ENCODE measurements around the gene ANO1.

Gene ANO1

DNA sequence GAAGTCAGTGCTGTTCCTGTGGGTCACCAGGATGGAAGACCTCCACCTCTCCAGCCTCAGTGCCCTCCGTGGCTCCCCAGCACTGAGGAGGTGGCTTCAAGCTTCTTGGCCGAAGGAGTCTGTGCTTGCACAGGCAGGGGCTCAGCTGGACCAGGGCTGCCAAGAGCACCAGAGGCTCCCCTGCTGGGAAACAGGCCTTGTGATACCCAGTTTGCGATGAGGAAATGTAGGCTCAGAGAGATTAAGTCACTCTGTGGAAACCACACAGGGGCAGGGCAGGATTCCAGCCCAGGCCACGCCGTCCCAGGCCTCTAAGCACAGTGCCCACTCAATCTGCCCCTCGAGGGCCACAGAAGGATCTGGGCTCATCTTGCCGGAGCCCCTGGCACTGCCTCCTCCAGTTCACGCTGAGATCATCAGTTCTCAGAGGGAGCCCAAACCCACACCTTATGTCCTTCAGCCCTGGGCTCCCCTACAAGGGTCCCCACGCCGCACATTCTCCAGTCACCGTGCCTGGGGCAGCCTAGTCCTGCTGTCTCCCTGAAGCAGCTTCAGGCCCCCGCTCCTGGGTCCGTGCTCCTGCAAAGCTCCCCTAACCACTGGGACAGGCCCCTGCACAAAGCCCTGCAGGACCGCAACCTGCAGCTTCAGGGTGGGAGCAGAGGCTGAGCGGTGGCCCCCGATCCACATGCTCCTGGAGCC, 21.6 kb downstream of the ANO1 start:
- DNase-seq = no peak

DNA sequence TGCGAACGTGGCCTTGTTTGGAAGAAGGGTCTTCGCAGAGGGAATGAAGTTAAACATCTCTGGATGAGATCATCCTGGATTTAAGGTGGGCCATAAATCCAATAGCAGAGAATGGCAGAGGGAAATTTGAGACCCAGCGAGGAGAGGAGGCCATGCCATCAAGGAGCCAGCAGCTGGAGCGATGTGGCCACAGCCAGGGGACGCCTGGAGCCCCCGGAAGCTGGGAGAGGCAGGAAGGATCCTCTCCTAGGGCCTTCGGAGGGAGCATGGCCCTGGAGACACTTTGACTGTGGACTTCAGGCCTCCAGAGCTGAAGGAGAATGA, 22.1 kb downstream of the ANO1 start:
- no peak for DNase-seq

DNA sequence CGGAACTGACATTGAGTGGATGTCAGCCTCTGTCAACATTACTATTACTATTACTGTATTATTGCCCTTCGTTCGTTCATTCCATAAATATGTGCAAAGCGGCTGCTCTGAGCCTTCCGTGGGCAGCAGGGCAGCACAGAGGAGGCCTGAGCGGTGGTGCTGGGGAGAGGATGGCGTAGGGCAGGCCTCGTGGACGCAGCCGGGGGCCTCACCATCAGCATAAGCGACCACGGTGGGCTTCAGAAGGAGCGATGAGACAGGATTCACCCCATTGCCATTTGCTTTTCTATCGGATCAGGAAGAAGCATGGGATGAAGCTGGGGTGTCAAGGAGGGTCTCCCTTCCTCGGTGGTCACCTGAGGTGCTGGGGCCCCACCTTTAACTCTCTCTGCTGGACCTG, 22.7 kb downstream of the ANO1 start:
- DNase-seq = no peak

- no peak for DNase-seq
Measured at GRCh38 chr11:70103256-70103975, 25.3 kb downstream of the ANO1 start.

GRCh38 chr11:70104419-70104818, 26.3 kb downstream of the ANO1 start:
- DNase-seq = no peak

- no peak for DNase-seq
Measured at GRCh38 chr11:70104961-70105360, 26.8 kb downstream of the ANO1 start.

GRCh38 chr11:70105369-70105754, 27.2 kb downstream of the ANO1 start:
- DNase-seq = no peak

DNA sequence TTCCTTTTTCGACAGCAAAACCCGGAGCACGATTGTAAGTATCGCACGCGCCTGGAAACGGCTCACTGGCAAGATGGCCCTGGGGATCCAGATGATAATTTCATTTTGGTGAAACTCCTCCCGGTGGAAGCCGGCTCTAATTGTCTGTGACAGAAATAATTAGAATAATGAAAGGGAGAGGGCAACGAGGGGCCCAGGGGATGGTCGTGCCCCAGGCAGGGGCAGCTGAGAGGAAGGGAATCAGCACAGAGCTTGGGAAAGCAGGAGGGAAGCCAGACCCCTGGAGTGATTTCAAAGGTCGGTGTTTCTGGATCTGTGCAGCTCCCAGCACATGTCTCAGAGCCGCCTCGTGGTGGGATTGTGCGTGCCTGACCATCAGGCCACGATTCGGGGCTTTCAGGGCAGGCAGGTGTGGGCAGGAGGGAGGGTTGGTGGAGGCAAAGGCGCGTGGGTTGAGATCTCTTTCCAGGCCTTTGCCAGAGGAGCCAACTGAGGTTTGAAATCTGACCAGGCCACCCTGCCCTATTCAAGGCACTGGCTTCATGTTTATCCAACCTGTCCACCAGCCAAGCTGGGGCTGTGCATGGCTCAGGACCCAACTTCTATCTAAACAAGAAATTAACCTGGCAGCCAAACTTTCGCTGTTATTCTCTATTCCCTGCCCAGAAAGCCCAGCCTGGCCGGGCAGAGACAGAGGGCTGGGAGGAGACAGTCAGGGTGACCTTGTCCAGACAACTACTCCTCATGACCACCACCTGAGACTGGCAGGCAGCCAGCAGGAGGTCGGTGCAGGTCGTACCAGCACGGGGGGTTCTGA, 27.8 kb downstream of the ANO1 start:
- DNase-seq = no peak

DNA sequence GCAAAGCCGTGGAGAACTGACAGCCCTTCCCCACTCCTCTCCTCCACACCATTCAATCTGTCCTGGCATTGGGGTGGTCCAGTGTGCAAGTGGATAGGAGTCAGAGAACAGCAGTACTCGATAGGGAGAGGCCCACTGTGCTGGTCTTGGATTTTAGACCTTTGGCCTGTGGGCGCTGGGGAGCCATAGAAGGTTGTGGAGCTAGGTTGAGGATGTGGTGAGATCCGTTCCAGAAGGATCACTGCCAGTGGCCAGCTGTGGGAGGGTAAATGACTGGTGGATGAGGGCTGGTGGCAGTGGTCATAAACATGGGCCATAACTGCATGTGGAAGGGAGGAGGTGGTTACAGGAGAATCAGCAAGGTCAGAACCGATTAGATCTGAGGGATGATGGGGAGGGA, 28.6 kb downstream of the ANO1 start:
- no peak for DNase-seq

DNA sequence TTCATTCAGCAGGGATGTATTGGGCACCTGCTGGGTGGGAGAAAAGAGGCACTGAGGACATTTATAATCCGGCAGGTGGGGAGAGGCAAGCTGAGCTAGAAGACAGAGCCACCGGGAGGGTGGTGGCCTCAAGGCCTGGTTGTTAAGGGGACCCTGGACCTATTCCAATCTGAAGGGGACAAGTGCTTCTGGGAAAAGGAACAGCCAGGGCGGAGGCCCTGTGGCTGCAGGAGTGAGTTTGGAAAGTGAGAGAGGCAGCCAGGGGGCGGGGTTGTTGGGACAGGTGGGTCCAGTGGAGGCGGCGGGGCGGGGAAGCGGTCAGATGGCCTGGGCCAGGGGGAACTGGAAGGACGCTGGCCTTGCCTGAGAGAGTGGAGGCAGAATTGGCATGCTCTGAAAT, 29.1 kb downstream of the ANO1 start:
- no peak for DNase-seq

DNA sequence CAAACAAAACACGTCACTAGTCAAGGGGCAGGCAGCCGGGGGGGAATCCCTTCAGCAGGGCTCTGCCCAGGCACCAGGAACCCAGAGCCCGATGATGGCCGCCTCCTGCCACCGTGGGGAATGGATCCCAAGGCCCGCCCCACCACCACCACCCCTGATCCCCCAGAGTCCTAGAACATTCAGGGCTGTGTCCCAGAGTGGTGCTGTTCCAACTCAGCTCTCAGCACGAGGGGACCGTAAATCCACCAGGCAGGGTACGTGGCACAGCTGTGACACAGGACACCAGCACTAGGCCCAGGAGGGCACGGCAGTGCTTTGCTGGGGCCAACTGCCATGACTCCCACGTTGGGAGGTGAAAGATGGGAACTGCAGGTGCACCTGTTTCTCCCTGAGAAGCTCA, 29.6 kb downstream of the ANO1 start:
- DNase-seq = no peak

DNA sequence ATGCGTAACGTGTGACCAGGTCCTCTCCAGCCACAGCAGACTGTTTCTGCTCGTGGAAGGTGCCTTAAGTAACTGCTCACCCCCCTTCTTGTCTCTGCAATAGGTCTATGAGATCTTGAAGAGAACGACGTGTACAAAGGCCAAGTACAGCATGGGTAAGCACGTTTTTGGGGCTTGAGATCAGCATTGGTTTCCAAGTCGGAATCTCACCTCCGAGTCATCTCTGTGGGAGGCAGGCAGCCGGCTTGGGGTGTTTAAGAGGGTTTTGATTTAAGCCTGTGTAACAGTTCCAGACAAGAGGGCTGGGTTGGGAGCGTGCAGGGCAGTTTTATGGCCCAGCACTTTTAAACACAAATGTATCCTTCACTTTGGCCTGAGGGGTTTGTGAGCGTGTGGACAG, 30.1 kb downstream of the ANO1 start:
- no peak for DNase-seq

- no peak for DNase-seq
Measured at GRCh38 chr11:70109006-70109405, 30.9 kb downstream of the ANO1 start.

DNA sequence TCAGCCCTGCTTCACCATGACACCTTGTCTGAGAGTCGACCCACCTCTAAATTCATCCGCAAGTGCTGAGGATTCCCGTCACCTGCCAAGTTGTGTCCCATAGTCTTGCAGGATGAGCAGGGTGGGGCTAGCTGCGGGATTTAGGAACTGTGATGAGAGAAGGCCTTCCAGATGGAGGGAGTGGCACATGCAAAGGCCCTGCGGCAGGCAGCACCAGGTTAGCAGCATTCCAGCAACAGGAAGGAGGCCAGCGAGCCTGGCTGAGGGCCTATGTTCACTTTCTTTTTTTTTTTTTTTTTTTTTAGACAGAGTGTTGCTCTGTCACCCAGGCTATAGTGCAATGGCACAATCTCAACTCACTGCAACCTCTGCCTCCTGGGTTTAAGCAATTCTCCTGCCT, 31.8 kb downstream of the ANO1 start:
- no peak for DNase-seq

DNA sequence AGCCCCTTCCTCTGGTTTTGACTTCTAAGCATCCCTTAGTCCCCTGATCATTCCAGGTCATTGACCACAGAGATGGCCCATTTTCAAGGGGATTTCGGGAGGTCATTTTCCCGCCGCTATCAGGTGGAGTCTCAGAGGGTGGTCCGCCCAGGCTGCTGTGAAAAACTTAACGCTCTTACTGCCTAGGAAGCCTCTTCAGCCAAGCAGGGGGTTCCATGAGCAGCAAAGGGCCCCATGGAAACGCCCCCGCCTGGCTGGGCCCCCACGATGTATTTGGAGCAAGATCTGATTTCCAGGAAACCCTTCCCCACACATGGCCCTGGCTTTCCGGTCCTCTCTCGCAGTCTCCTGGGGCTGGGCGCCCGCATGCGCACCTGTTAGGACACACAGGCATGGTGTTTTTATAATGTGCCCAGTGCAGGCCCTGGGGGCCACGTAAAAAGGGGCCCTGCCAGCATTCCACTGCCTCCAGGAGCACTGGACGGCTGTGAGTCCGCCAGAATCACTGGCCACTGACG, 32.5 kb downstream of the ANO1 start:
- DNase-seq = no peak

DNA sequence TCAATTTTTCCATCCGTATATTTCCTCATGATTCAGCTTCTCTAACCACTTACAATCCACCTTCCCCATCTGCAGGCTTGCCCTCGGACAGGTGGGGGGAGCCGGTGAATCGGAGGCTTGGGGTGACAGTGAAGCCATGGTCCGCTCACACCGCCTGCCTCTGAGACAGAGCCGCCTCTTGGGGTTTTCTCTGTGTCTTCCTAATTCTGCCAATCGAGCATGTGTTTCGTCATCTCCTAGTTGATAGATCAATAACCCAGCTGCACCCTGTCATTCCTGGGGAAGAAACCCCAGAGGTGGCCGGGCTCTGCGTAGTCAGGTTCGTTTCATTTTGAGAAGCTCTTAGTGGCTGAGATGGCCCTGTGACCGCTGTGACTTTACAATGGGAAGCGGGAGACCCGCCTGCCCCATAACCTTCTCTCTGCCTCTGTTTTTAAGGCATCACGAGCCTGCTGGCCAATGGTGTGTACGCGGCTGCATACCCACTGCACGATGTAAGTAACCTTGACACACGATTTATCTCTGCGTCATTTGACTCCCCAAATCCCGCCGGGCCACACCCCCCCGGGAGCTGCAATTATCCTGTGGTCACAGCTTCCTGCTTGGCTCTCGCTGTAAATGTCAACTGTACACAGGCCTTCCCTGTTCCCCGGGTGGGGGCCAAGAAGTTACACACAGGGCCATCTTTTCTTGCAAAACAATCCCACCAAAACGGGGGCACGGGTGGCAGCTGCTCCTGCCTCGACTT, 33.3 kb downstream of the ANO1 start:
- DNase-seq = no peak

DNA sequence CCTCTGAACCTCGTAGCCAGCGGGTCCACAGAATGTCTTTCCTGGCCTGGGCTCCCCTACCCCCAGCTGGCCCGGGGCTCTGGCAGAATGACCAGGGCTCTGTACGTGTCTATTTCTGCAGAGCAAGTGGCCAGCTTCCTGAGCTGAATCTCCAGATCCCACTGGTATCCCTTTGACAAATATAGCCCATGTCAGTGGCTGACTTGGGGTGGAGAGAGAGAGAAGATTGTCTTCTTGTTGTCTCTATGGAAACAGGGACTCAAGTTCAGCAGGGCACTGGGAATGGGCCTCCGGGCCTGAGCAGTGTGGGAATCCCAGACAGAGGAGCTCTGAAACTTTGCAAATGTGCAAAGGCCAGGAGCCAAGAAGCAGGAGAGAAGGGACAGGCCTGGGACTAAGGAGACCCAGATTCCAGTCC, 33.9 kb downstream of the ANO1 start:
- no peak for DNase-seq

- DNase-seq = no peak
Measured at GRCh38 chr11:70113801-70114200, 35.7 kb downstream of the ANO1 start.

DNA sequence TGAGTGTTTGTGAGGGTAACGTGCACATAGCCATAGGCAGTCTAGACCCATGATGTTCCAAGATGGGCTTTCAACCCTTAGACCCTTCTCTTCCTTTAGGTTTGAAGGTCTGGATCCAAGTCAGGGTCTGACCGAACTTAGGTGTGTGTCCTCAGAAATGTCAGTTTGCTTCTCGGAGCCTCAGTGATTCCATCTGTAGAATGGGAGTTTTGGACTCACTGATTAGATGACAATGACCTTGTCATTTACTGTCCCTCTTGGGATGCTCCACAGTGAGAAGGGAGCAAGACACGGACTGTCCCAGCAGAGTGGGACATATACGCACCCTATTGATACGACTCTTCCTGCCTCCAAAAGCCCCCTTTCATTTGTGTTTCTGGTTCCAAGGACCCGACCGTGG, 37.7 kb downstream of the ANO1 start:
- no peak for DNase-seq

- DNase-seq = no peak
Measured at GRCh38 chr11:70116386-70117065, 38.4 kb downstream of the ANO1 start.

GRCh38 chr11:70117567-70118145, 39.5 kb downstream of the ANO1 start:
- DNase-seq = no peak

DNA sequence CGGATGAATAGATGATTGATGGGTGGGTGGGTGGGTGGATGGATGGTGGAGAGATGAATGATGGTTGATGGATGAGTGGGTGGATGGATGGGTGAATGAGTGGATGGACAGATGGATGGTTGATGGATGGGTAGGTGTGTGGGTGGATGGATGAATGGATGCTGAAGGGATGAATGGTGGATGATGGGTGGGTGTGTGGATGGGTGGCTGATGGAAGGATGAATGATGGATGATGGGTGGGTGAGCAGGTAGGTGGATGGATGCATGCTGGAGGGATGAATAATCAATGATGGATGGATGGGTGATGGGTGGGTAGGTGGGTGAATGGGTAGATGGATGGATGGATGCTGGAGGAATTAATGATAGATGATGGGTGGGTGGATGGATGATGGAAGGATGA, 40.5 kb downstream of the ANO1 start:
- DNase-seq = no peak
